HepG2 (cell line): ENCODE results near the gene METAP1D. TPM values are rescaled to one million over a fixed set of nuclear protein-coding genes. Genes with fewer than 3 reads are reported as not detected.
A peak's percentile ranks its signal among the peaks of the same experiment; 100 is the strongest.

Experiments
- ARNTL ChIP-seq: sonication (generic); formaldehyde crosslinking; IDR thresholded peaks from 2 replicates; pipeline ENCODE4 v1.4.0; 2020; ENCODE audit warnings: mild to moderate bottlenecking, missing genetic modification reagents
- KLF6 ChIP-seq: IDR thresholded peaks from 2 replicates; pipeline ENCODE4 v1.8.0; 2016; ENCODE audit warnings: missing biosample characterization, missing genetic modification reagents
- MAF1 ChIP-seq: sonication (generic); formaldehyde crosslinking; IDR thresholded peaks from 2 replicates; pipeline ENCODE4 v1.5.0; 2020; ENCODE audit warnings: missing genetic modification reagents, borderline replicate concordance
- YEATS2 ChIP-seq: sonication (generic); formaldehyde crosslinking; IDR thresholded peaks from 2 replicates; pipeline ENCODE4 v1.4.0; 2020; ENCODE audit warnings: missing genetic modification reagents, borderline replicate concordance
- ZNF10 ChIP-seq: sonication (generic); formaldehyde crosslinking; IDR thresholded peaks from 2 replicates; pipeline ENCODE4 v1.4.0; 2020; ENCODE audit warnings: mild to moderate bottlenecking, low read depth, missing genetic modification reagents, borderline replicate concordance
- ZNF234 ChIP-seq: sonication (generic); formaldehyde crosslinking; conservative IDR thresholded peaks from 2 replicates; pipeline ENCODE4 v1.5.1; 2020; ENCODE audit warnings: mild to moderate bottlenecking, missing genetic modification reagents
- ZNF30 ChIP-seq: sonication (generic); formaldehyde crosslinking; IDR thresholded peaks from 2 replicates; pipeline ENCODE4 v1.5.0; 2020; ENCODE audit warnings: mild to moderate bottlenecking, missing genetic modification reagents
- ZNF883 ChIP-seq: sonication (generic); formaldehyde crosslinking; IDR thresholded peaks from 2 replicates; pipeline ENCODE4 v1.5.1; 2020; ENCODE audit warnings: mild to moderate bottlenecking, missing genetic modification reagents; ENCODE audit errors: not compliant biosample characterization
- polyA plus RNA-seq, 8 experiments: library from polyadenylated mRNA; depleted of rRNA in 3 of 8; stranded (reverse) in 7 of 8; unstranded in 1 of 8; fragments of >200 nt; fragmentation: Illumina TruSeq in 4 of 8; extraction: Trizol in 4 of 8; gene quantifications; 2 replicates each; pipeline versions ENCODE4 v1.2.1 to v1.2.3, GENCODE V29; 2011 to 2016; ENCODE audit warnings: low read depth in 4 of 8, missing spikeins in 1 of 8, mixed read lengths in 1 of 8; ENCODE audit not compliant: insufficient read depth in 1 of 8
- total RNA-seq, 5 experiments: library from RNA; depleted of rRNA; stranded (reverse); fragments of >200 nt; fragmentation: Illumina TruSeq; extraction: Trizol; gene quantifications; 2 replicates each; pipeline ENCODE4 v1.2.3, GENCODE V29; 2016; ENCODE audit warnings: low read depth in 1 of 5
- TF ChIP-seq, protein P1 (sequence below): sonication (generic); formaldehyde crosslinking; IDR thresholded peaks from 2 replicates; pipeline ENCODE4 v1.4.0; 2020; ENCODE audit warnings: mild to moderate bottlenecking, missing genetic modification reagents
- TF ChIP-seq, protein P2 (sequence below): sonication (generic); formaldehyde crosslinking; conservative IDR thresholded peaks from 2 replicates; pipeline ENCODE4 v1.8.1; 2023; ENCODE audit warnings: missing genetic modification reagents
- TF ChIP-seq, protein P3 (sequence below): sonication (generic); IDR thresholded peaks from 2 replicates; pipeline ENCODE4 v1.6.1; 2016; ENCODE audit warnings: low read depth, borderline replicate concordance
- TF ChIP-seq, protein P4 (sequence below): sonication (generic); formaldehyde crosslinking; conservative IDR thresholded peaks from 2 replicates; pipeline ENCODE4 v1.8.0; 2022; ENCODE audit warnings: mild to moderate bottlenecking, moderate library complexity, missing genetic modification reagents
- TF ChIP-seq, protein P5 (sequence below): sonication (generic); formaldehyde crosslinking; IDR thresholded peaks from 2 replicates; pipeline ENCODE4 v1.4.0; 2020; ENCODE audit warnings: missing genetic modification reagents; ENCODE audit errors: not compliant biosample characterization

Gene METAP1D
- total and polyA plus RNA-seq, 2 of the 13 experiments (the other 11 are each of a cell fraction or from before 2014, with no cell fraction given): 14.7 to 21.6 TPM

DNA sequence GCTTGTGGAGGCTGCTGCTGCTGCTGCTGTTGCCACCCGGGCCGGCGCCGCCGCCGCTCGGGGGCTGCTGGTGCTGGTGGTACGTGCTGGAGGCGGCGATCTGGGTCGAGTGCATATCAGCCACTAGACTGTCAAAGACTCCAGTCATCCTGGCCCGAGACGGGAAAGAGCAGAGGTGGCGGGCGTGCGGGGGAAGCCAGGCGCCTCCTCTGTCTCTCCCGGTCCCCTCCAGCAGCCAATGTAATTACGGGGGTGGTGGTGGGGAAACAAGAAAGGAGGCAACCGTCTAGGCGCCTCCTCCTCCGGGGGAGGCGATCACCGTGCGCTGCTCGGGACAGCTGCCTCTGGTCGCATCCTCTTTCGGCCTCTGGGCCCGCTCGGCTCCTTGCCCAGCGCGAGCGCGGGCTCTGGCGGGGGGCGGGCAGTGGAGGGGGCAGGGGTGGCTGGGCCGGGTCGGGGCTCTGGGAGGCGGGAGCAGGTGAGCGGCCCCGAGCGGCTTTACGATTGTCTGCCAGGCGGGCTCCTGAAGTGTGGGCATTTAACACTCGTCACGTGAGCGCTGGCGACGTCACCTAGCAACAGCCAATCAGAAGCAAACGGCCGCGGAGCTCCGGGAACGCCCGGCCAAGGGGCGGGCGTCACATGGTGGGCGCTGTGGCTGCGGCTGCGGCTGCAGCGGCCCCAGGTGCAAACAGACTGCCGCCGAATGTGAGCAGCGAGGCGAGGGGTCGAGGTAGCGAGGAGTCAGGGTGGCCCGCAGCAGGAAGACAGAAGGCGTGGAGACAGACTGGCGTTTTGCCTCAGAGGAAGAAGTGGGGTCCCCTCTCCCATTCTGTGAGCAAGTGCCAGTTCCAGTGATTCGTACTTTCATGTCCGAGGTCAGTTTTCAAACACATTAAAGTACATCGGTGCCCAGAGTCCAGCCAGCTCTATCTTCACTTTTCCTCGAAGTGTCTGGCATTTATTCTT is 102.9 kb downstream of the METAP1D start, which contains the start of gene DLX2 (continued):
- TF ChIP-seq, protein P1, sequence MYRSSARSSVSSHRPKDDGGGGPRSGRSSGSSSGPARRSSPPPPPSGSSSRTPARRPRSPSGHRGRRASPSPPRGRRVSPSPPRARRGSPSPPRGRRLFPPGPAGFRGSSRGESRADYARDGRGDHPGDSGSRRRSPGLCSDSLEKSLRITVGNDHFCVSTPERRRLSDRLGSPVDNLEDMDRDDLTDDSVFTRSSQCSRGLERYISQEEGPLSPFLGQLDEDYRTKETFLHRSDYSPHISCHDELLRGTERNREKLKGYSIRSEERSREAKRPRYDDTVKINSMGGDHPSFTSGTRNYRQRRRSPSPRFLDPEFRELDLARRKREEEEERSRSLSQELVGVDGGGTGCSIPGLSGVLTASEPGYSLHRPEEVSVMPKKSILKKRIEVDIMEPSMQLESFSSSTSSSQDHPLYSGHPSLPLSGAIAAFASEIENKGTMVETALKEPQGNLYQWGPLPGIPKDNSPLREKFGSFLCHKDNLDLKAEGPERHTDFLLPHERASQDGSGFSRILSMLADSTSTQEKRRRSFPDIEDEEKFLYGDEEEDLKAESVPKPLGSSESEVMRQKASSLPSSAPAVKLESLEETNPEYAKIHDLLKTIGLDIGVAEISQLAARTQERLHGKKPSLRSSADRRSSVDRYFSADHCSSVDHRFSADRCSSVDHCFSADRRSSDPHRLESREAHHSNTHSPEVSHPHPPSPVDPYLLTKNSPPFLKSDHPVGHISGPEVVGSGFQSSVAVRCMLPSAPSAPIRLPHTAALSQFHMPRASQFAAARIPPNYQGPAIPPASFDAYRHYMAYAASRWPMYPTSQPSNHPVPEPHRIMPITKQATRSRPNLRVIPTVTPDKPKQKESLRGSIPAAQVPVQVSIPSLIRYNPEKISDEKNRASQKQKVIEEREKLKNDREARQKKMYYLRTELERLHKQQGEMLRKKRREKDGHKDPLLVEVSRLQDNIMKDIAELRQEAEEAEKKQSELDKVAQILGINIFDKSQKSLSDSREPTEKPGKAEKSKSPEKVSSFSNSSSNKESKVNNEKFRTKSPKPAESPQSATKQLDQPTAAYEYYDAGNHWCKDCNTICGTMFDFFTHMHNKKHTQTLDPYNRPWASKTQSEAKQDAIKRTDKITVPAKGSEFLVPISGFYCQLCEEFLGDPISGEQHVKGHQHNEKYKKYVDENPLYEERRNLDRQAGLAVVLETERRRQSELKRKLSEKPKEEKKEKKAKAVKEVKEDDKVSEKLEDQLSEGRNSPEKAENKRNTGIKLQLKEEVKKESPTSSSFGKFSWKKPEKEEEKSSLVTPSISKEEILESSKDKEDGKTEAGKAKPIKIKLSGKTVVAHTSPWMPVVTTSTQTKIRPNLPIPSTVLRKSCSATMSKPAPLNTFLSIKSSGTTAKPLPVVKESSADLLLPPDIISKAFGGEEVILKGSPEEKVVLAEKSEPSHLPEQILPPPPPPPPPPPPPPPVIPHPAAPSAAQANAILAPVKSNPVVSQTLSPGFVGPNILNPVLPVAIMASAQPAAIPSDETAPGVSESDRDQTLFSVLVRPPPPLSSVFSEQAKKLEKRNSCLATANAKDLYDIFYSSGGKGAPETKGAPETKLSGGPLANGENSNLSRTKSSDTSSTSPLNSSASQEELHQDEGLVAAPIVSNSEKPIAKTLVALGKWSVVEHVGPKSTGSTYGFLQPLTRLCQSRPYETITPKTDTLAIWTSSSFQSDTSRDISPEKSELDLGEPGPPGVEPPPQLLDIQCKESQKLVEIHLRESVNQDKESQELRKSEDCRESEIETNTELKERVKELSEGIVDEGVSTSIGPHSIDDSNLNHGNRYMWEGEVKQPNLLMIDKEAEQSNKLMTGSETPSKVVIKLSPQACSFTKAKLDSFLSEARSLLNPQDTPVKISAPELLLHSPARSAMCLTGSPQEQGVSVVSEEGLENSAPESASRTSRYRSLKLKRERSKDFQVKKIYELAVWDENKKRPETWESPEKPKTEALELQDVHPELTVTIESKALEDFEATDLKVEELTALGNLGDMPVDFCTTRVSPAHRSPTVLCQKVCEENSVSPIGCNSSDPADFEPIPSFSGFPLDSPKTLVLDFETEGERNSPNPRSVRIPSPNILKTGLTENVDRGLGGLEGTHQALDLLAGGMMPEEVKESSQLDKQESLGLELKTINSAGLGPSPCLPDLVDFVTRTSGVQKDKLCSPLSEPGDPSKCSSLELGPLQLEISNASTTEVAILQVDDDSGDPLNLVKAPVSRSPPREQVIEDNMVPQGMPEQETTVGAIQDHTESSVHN: no peak
- TF ChIP-seq, protein P2, sequence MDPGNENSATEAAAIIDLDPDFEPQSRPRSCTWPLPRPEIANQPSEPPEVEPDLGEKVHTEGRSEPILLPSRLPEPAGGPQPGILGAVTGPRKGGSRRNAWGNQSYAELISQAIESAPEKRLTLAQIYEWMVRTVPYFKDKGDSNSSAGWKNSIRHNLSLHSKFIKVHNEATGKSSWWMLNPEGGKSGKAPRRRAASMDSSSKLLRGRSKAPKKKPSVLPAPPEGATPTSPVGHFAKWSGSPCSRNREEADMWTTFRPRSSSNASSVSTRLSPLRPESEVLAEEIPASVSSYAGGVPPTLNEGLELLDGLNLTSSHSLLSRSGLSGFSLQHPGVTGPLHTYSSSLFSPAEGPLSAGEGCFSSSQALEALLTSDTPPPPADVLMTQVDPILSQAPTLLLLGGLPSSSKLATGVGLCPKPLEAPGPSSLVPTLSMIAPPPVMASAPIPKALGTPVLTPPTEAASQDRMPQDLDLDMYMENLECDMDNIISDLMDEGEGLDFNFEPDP (CRISPR knock-in tag): no peak
- TF ChIP-seq ARNTL (CRISPR knock-in tag) (0 out of 2 replicates have a peak, but pooled peaks have one; percentile 50), MAF1 (CRISPR knock-in tag) (peak; percentile 73; the same call in 1 of the 2 replicates), ZNF30 (CRISPR knock-in tag) (peak; percentile 80; the same call in 1 of the 2 replicates), ZNF234 (CRISPR knock-in tag) (peak; percentile 72; the same call in 1 of the 2 replicates), KLF6 (CRISPR knock-in tag) (peak; percentile 93), ZNF883 (CRISPR knock-in tag) (peak; percentile 70), YEATS2 (CRISPR knock-in tag) (peak; percentile 71; the same call in 1 of the 2 replicates), ZNF10 (no peak)
- TF ChIP-seq, protein P3, sequence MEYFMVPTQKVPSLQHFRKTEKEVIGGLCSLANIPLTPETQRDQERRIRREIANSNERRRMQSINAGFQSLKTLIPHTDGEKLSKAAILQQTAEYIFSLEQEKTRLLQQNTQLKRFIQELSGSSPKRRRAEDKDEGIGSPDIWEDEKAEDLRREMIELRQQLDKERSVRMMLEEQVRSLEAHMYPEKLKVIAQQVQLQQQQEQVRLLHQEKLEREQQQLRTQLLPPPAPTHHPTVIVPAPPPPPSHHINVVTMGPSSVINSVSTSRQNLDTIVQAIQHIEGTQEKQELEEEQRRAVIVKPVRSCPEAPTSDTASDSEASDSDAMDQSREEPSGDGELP: peak; percentile 41; the same call in 1 of the 2 replicates
- TF ChIP-seq, protein P4, sequence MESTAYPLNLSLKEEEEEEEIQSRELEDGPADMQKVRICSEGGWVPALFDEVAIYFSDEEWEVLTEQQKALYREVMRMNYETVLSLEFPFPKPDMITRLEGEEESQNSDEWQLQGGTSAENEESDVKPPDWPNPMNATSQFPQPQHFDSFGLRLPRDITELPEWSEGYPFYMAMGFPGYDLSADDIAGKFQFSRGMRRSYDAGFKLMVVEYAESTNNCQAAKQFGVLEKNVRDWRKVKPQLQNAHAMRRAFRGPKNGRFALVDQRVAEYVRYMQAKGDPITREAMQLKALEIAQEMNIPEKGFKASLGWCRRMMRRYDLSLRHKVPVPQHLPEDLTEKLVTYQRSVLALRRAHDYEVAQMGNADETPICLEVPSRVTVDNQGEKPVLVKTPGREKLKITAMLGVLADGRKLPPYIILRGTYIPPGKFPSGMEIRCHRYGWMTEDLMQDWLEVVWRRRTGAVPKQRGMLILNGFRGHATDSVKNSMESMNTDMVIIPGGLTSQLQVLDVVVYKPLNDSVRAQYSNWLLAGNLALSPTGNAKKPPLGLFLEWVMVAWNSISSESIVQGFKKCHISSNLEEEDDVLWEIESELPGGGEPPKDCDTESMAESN (CRISPR knock-in tag): peak; percentile 87
- TF ChIP-seq, protein P5, sequence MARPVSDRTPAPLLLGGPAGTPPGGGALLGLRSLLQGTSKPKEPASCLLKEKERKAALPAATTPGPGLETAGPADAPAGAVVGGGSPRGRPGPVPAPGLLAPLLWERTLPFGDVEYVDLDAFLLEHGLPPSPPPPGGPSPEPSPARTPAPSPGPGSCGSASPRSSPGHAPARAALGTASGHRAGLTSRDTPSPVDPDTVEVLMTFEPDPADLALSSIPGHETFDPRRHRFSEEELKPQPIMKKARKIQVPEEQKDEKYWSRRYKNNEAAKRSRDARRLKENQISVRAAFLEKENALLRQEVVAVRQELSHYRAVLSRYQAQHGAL (CRISPR knock-in tag): peak; percentile 43
